ENCODE results near the gene SLC38A7. TPM values are rescaled to one million over a fixed set of nuclear protein-coding genes. Genes with fewer than 3 reads are reported as not detected.
"Not testable (repeated sequence)": the region's sequence is repeated elsewhere in the genome, so short reads cannot be mapped to it uniquely, and the experiment has no call there.

The SLC38A7 gene
- total and polyA plus RNA-seq, 2 donors (not counting 1 experiment from before 2014, with no cell fraction given): 8.3 to 23.9 TPM

GRCh38 chr16:58692450-58692849 lies 7.9 kb upstream of the SLC38A7 start:
- no CpG with 5 or more reads among the region's 1 CpG for WGBS (ENCODE audit: insufficient coverage)
- intact Hi-C loops (cut with micrococcal nuclease): no loop called here
- TF ChIP-seq, protein P1, sequence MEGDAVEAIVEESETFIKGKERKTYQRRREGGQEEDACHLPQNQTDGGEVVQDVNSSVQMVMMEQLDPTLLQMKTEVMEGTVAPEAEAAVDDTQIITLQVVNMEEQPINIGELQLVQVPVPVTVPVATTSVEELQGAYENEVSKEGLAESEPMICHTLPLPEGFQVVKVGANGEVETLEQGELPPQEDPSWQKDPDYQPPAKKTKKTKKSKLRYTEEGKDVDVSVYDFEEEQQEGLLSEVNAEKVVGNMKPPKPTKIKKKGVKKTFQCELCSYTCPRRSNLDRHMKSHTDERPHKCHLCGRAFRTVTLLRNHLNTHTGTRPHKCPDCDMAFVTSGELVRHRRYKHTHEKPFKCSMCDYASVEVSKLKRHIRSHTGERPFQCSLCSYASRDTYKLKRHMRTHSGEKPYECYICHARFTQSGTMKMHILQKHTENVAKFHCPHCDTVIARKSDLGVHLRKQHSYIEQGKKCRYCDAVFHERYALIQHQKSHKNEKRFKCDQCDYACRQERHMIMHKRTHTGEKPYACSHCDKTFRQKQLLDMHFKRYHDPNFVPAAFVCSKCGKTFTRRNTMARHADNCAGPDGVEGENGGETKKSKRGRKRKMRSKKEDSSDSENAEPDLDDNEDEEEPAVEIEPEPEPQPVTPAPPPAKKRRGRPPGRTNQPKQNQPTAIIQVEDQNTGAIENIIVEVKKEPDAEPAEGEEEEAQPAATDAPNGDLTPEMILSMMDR (IDR thresholded peaks at IDR 0.05): no peak
- TF ChIP-seq EZH2 (IDR thresholded peaks at IDR 0.05; ENCODE audit: borderline replicate concordance, insufficient read depth, low read depth, low read length, poor library complexity, severe bottlenecking): no peak
- peaks cover 6% of the 10 kb centered on the region for H3K9me3 Mint-ChIP-seq (ENCODE audit: insufficient read depth)
- H3K4me1 Mint-ChIP-seq: no peaks in the 10 kb centered on the region
- ChIA-PET POLR2A (no interaction called here), CTCF (no interaction called here)
- DNase-seq (no peak), ATAC-seq (ENCODE audit: low read depth) (no peak)
- Histone ChIP-seq H3K9ac (ENCODE audit: low read length) (no peak overlapping the region), H3K27ac (ENCODE audit: low read length in 2 of 2) (no peak overlapping the region), H2AFZ (ENCODE audit: insufficient read depth, low read depth, low read length, poor library complexity, severe bottlenecking) (no peak overlapping the region), H3K4me3 (ENCODE audit: control extremely low read depth in 1 of 5, extremely low read depth in 1 of 5, insufficient read depth in 1 of 5, low read depth in 2 of 5, low read length in 4 of 5) (no peak overlapping the region), H3K79me2 (ENCODE audit: control insufficient read depth, insufficient read depth, low read length) (no peaks in the 10 kb centered on the region), H3K9me3 (ENCODE audit: control extremely low read depth in 1 of 3, control insufficient read depth in 2 of 3, insufficient read depth in 1 of 3, low read length in 2 of 3) (peaks cover 0 to 5% (median 3%) of the 10 kb centered on the region in 3 donors), H3K4me2 (replicated peaks; ENCODE audit: low read depth, low read length, poor library complexity, severe bottlenecking) (no peak overlapping the region), H3K27me3 (replicated peaks in 1 of 4; ENCODE audit: control extremely low read depth in 1 of 4, control insufficient read depth in 3 of 4, insufficient read depth in 4 of 4, low read length in 3 of 4) (no peaks in the 10 kb centered on the region), H3K36me3 (replicated peaks in 1 of 2; ENCODE audit: control extremely low read depth in 1 of 2, control insufficient read depth in 1 of 2, extremely low read depth in 1 of 2, insufficient read depth in 2 of 2, low read length in 1 of 2) (no peaks in the 10 kb centered on the region), H4K20me1 (ENCODE audit: control insufficient read depth, insufficient read depth, low read length, poor library complexity, severe bottlenecking) (no peaks in the 10 kb centered on the region), H3K4me1 (ENCODE audit: control insufficient read depth in 2 of 2, insufficient read depth in 2 of 2, low read length in 2 of 2) (no peaks in the 10 kb centered on the region)
- no peak overlapping the region for H3K27ac Mint-ChIP-seq
- peaks cover 11% of the 10 kb centered on the region for H3K27me3 Mint-ChIP-seq
- no peak overlapping the region for H3K4me3 Mint-ChIP-seq

GRCh38 chr16:58686985-58687706 lies 2.6 kb upstream of the SLC38A7 start:
- H3K4me2 ChIP-seq (replicated peaks; ENCODE audit: low read depth, low read length, poor library complexity, severe bottlenecking); H3K9me3 ChIP-seq (ENCODE audit: control extremely low read depth in 1 of 3, control insufficient read depth in 2 of 3, insufficient read depth in 1 of 3, low read length in 2 of 3); DNase-seq; POLR2A ChIA-PET; H3K9me3 Mint-ChIP-seq (ENCODE audit: insufficient read depth); H4K20me1 ChIP-seq (ENCODE audit: control insufficient read depth, insufficient read depth, low read length, poor library complexity, severe bottlenecking); ATAC-seq (ENCODE audit: low read depth); H3K4me3 Mint-ChIP-seq; H3K36me3 ChIP-seq (replicated peaks in 1 of 2; ENCODE audit: control extremely low read depth in 1 of 2, control insufficient read depth in 1 of 2, extremely low read depth in 1 of 2, insufficient read depth in 2 of 2, low read length in 1 of 2); H3K4me3 ChIP-seq (ENCODE audit: control extremely low read depth in 1 of 5, extremely low read depth in 1 of 5, insufficient read depth in 1 of 5, low read depth in 2 of 5, low read length in 4 of 5); CTCF ChIA-PET; H2AFZ ChIP-seq (ENCODE audit: insufficient read depth, low read depth, low read length, poor library complexity, severe bottlenecking); H3K9ac ChIP-seq (ENCODE audit: low read length); H3K27ac Mint-ChIP-seq; H3K27me3 ChIP-seq (replicated peaks in 1 of 4; ENCODE audit: control extremely low read depth in 1 of 4, control insufficient read depth in 3 of 4, insufficient read depth in 4 of 4, low read length in 3 of 4); H3K27ac ChIP-seq (ENCODE audit: low read length in 2 of 2); intact Hi-C loops (cut with micrococcal nuclease): not testable (repeated sequence)
- Histone ChIP-seq H3K4me1 (ENCODE audit: control insufficient read depth in 2 of 2, insufficient read depth in 2 of 2, low read length in 2 of 2) (peaks cover 10 to 17% of the 10 kb centered on the region in 2 donors), H3K79me2 (ENCODE audit: control insufficient read depth, insufficient read depth, low read length) (peaks cover 11% of the 10 kb centered on the region)
- WGBS (ENCODE audit: insufficient coverage): 33% methylated on average over 1 of the region's 8 CpGs
- Mint-ChIP-seq H3K4me1 (peaks cover 17% of the 10 kb centered on the region), H3K27me3 (peaks cover 11% of the 10 kb centered on the region)

Measured in B cell (primary cell).